HG02571 (cell line): Measurements from ENCODE around the gene CREBZF.

Experiments used
- ATAC-seq: cut with Tn5 transposase; IDR thresholded peaks from one replicate; pipeline ENCODE4 v1.9.1; 2021; ENCODE audit warnings: mild to moderate bottlenecking, moderate library complexity; ENCODE audit not compliant: unreplicated experiment

CREBZF gene

GRCh38 chr11:85664615-85665481, at the start of gene CREBZF:
Gene CREBZF (minus strand): TSS chr11:85665129. CDS start chr11:85664875, 254 bp downstream.
- ATAC-seq, result peak; percentile 84

- no peak for ATAC-seq
Observed at GRCh38 chr11:85712953-85713352, 48.0 kb upstream of the CREBZF start.

- ATAC-seq, result no peak
Observed at GRCh38 chr11:85710917-85711316, 46.0 kb upstream of the CREBZF start.

- ATAC-seq, result no peak
Observed at GRCh38 chr11:85709941-85710702, 45.2 kb upstream of the CREBZF start.

GRCh38 chr11:85705800-85706199, 40.9 kb upstream of the CREBZF start:
- no peak for ATAC-seq

- ATAC-seq, result no peak
Observed at GRCh38 chr11:85704967-85705366, 40.0 kb upstream of the CREBZF start.

GRCh38 chr11:85699957-85700741, 35.2 kb upstream of the CREBZF start:
- ATAC-seq, result peak; percentile 82

GRCh38 chr11:85698195-85698594, 33.3 kb upstream of the CREBZF start:
- no peak for ATAC-seq

- no peak for ATAC-seq
Observed at GRCh38 chr11:85697747-85698146, 32.8 kb upstream of the CREBZF start.

GRCh38 chr11:85695546-85695945, 30.6 kb upstream of the CREBZF start:
- ATAC-seq, result no peak

- no peak for ATAC-seq
Observed at GRCh38 chr11:85694385-85694980, 29.6 kb upstream of the CREBZF start.

GRCh38 chr11:85685820-85686459, 21.0 kb upstream of the CREBZF start, which contains the start of gene CCDC89:
Gene CCDC89 (minus strand): TSS chr11:85686195. CDS start chr11:85686130, 65 bp downstream.
- no peak for ATAC-seq

- ATAC-seq, result no peak
Observed at GRCh38 chr11:85685125-85685819, 20.3 kb upstream of the CREBZF start.

- peak; percentile 84 for ATAC-seq
Observed at GRCh38 chr11:85682330-85683305, 17.7 kb upstream of the CREBZF start.

GRCh38 chr11:85680897-85681296, 16.0 kb upstream of the CREBZF start:
- no peak for ATAC-seq

- ATAC-seq, result no peak
Observed at GRCh38 chr11:85679576-85679975, 14.6 kb upstream of the CREBZF start.

GRCh38 chr11:85673393-85673792, 8.5 kb upstream of the CREBZF start:
- no peak for ATAC-seq

- ATAC-seq, result no peak
Observed at GRCh38 chr11:85672105-85672902, 7.4 kb upstream of the CREBZF start.
